NOMO-1 treated with dmso at 0.1 percent for 144 hours (cell line): ENCODE results near the gene CPT1B.

ENCODE experiments used
- DNase-seq: peaks from one replicate; lab custom pipeline; 2025; ENCODE audit not compliant: unreplicated experiment; lab: John Stamatoyannopoulos, UW

CPT1B gene

DNA sequence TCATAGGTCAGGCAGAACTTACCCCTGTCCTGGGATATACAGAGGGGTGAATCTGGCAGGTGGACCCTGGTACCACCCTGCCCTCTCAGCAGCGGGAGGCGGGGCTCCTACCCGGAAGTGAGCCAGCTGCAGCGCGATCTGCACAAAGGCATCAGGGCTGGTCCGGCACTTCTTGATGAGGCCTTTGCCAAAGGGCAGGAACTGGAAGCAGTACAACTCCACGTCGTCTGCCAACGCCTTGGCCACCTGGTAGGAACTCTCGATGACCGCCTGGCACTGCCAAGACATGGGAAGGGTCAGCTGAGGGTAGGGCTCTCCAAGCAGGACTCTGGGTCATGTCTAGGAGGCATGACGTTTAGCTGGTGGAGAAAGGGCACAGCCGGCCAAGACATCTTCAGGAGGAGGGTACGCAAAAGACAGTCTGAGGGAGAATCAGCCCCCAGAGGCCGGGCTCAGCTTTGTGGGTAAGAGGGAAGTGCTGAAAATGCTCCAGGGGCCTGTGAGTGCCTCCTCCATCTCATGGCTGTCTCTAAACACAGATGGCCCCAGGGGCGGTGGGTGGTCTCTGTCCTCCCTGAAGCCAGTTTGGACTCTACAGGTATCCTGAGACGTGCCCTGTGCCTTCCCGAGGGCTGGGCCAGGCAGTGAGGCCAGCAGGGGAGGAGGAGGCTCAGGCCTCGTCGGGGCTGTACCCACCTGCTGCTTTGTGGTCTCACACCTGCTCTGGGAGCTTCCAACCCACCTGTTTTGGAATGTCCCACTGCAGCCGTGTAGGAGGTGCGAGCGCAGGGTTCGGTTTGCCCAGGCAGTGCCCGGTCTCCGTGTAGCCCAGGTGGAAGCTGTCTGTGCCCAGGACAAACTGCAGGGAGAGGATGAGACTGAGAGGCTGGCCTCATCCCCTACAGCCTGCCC, 6.7 kb downstream of the CPT1B start:
- no peak for DNase-seq

DNA sequence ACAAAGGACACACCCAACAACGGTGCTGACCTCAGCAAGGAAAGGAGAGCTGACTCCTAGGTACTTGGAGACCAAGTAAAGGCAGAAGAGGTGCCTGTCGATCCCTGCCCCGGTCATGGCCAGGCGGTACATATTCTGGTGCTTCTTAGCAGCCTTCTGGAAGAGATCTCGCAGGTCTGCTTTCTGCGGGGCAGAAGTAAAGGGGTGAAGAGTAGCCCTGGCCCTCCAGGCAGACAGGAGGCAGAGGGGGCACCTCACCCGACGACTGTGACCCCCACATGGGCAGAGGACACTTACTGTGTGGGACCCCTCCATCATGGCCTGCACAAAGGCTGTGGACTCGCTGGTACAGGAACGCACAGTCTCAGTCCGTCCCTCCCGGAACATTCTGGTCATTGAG, 7.4 kb downstream of the CPT1B start:
- no peak for DNase-seq

GRCh38 chr22:50569896-50570535, 8.2 kb downstream of the CPT1B start:
- DNase-seq = no peak

DNA sequence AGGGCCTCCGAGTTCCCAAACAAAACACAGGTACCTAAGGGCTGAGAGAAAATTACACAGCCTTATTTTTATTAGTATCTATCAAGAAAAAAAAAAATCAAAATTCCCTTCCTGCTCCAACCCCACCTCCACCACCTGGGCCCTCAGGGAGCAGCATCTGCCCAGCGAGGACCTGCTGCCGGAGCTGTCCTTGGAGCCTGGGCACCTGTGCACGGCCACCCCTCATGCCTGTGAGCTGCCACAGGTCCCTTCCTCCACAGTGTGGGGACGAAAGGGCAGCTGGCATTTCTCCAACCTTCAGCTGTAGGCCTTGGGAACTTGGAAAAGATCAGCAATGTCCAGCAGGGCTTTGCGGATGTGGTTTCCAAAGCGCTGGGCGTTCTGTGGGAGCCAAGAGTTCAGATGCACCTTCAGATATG, 9.2 kb downstream of the CPT1B start:
- DNase-seq = no peak

DNA sequence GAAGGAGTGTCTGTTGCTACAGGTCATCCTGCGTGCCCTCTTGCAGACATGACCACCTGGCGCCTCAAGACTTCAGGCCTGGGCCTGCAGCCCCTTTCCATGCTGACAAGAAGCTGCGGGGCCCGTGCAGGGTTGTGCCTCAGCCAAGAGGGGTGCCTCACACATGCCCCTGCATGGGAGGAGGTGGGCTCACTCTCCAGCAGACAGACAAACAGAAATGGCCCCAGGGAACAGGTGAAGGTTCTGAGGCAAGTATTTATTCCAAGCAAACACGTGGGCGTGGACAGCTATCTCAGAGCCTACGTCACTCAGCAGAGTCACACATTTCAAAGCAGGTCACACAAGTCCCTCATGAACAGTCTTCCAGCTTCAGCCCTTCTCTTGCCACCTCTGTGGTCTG, 9.6 kb downstream of the CPT1B start:
- no peak for DNase-seq

- DNase-seq = no peak
These were observed 10.4 kb downstream of the CPT1B start for GRCh38 chr22:50567721-50568252.

GRCh38 chr22:50564289-50564688, 13.9 kb downstream of the CPT1B start:
- DNase-seq = no peak

DNA sequence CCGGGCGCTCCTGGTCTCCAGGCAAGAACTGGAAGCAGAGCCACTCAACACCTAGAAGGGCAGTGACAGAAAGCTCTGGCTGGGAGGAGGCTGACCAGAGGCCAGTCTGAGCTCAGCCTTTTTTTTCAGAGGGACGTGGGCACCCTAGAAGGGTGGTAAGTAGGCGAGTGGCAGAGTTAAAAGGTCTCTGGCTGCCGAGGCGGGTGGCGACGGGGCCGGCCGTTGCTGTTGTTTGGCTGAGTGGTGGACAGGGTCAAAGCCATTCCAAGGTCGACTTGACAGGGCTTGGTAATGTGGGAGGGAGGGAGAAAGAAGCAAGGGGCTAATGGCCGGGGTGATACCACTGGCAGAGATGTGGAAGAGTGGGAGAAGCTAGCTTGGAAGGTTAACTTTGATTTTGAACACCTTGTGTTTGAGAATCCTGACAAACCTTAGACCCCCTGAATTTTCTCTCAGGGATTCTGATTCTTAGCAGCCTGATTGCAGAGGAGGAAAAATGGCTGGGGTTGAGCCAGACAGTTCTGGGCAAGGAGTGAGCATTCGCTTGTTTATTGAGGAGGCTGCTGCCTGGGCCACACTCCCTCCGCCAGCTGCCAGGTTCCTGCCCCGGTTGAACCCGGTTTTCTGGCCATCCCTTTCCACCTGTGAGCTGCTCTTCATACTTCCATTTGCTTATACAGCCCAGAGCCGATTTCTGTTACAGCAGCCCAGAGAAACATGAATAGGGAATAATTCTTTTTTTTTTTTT, 14.6 kb downstream of the CPT1B start:
- DNase-seq = no peak

DNA sequence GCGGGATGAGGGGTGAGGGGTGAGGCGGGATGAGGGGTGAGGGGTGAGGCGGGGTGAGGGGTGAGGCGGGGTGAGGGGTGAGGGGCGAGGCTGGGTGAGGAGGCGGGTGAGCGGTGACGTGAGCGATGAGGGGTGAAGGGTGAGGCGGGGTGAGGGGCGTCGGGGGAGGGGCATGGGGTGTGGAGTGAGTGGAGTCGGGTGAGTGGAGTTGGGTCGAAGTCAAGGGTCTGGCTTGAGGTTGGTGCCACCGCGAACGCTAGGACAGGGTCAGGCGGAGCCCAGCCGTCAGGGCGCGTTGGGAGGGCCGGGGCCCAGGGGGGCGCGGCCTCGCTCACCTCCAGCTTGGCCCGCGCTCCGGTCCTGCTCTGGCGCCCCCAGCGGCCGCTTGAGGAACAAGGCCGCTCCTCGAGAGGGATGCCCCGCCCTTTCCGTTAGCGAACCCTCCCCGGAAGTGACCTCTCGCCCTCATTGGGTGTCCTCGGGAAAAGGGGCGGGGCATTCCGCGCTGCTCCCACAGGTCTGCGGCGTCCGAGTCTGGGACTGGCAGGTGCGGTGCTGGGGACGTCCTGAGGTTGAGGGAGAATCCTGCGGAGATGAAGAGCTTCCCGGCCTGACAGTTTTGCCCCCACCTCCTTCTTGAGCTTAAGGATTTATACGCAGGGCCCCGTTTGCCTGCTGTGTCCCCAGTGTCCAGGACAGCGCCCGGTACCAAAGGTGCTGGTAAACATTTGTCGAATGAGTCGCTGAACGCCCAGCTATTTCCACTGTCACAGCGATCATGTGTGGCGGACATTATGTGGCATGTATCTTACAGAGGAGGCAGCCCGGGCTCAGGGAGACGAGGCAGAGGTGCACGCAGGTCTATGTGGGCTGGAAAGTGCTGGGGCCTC, 15.5 kb downstream of the CPT1B start, which contains the start of gene SYCE3:
TSS of gene SYCE3 (minus strand) at position 397 of the 890 bp plus-strand sequence. CDS start 6,514 bp downstream, outside the sequence.
- peak; percentile 93 for DNase-seq

DNA sequence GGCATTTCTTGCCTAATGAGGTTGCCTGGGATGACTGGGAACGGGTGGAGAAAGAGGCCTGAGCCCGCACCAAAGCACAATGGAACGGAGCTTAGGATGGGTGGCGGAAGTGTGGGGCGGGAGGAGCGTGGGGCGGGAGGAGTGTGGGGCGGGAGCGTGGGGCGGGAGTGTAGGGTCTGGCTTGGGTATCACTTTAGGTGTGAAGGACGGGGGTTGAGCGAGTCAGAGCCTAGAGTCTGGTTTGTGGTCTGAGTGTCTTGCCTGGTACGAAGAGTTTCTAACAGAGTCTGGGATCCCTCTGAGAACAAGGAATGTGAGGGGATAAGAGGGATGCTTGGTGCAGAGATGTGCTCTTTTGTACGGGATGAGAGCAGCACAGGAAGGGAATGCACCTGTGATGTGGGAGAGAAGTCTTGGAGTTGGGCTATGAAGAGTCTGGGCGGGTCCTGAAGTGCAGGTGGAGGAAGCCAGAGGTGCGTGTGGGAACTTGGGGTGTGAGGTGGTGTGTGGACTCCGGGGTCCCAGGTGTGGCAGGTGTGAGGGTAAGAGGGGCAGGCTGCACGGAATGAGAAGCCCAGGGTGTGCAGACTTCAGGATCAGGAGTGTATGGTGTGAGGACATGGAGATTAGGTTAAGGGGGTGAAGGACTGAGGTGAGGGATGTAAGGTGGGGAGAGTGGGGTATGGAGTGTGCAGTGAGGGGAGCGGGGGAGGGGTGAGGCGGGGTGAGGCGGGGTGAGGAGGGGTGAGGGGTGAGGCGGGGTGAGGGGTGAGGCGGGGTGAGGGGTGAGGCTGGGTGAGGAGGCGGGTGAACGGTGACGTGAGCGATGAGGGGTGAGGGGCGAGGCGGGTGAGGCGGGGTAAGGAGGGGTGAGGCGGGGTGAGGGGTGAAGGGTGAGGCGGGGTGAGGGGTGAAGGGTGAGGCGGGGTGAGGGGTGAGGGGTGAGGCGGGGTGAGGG, 16.5 kb downstream of the CPT1B start:
- no peak for DNase-seq

- DNase-seq = no peak
These were observed 18.2 kb downstream of the CPT1B start for GRCh38 chr22:50560034-50560433.

GRCh38 chr22:50556703-50557102, 21.5 kb downstream of the CPT1B start:
- no peak for DNase-seq

DNA sequence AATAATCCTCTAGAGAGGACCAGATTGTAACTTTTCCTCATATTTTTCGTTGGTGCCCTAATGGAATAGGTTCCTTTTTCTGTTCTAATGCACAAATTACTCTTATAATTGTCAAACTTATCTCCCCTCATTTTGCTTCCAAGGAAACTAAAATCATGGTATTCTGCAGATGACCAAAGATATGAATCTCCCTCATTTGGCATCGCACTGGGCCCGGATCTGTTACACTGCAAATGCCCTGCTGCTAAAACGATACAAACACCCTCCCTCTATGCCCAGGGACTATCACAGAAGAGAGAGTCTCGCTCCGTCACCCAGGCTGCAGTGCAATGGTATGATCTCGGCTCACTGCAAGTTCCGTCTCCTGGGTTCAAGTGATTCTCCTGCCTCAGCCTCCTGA, 24.9 kb downstream of the CPT1B start:
- no peak for DNase-seq

DNA sequence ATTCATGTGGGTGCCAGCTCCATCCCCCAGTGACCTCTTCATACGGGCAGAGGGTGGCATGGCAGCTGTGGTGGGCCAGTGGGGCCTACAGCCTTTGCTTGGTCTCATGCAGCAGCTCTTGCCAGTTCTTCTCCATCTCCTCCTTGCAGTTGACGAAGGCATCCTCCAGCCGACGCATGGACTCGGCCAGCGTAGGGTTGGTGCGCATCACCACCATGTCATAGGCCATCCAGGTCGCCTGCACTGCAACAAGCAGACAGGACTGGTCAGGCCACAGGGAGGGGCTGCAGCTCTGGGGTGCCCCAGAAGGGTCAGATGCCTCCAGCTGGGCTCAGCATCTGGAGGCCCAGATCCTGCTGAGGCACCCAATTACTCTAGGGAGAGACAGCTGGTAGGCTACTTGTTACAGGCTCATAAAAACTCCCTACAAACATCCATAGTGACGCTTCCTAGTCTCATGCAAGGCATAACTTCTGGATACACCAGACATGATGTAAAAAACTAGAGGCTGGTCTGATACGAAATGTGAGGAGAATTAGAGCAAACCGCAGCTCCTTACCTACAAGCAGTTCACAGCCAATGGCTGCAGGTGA, 27.0 kb downstream of the CPT1B start:
- no peak for DNase-seq

- no peak for DNase-seq
These were observed 27.8 kb downstream of the CPT1B start for GRCh38 chr22:50550395-50550794.

- no peak for DNase-seq
These were observed 29.1 kb downstream of the CPT1B start for GRCh38 chr22:50548921-50549790.

GRCh38 chr22:50548040-50548920, 29.9 kb downstream of the CPT1B start:
- DNase-seq = no peak
